Cardiac muscle cell (in vitro differentiated cells and primary cell): ENCODE measurements around the gene EML6. TPM values are rescaled to one million over a fixed set of nuclear protein-coding genes. Genes with fewer than 3 reads are reported as not detected.

Experiments
- DNase-seq, 2 donors: peaks; one replicate each; pipeline versions ENCODE4 v3.0.0 to v3.0.0-alpha.2; 2010 to 2017; ENCODE audit warnings: low read depth in 1 of 2, low spot score in 1 of 2
- H3K27ac ChIP-seq: fragments of 200-600 bp; sonication (generic); 2 replicates; pipeline ENCODE4 v1.5.1; 2016
- H3K27me3 ChIP-seq: fragments of 200-600 bp; sonication (generic); 2 replicates; pipeline ENCODE4 v1.6.0; 2016; ENCODE audit warnings: control low read depth
- H3K36me3 ChIP-seq: fragments of 200-600 bp; sonication (generic); 2 replicates; pipeline ENCODE4 v1.5.1; 2016; ENCODE audit warnings: control low read depth
- H3K4me1 ChIP-seq: fragments of 200-600 bp; sonication (generic); 2 replicates; pipeline ENCODE4 v1.8.1; 2017; ENCODE audit warnings: low read depth, mild to moderate bottlenecking, mixed run types
- H3K4me3 ChIP-seq: fragments of 200-600 bp; sonication (generic); 2 replicates; pipeline ENCODE4 v1.5.1; 2016; ENCODE audit warnings: mild to moderate bottlenecking
- H3K9me3 ChIP-seq: fragments of 200-600 bp; sonication (generic); 2 replicates; pipeline ENCODE4 v1.5.1; 2017; ENCODE audit warnings: low read depth, mild to moderate bottlenecking, control low read depth
- polyA plus RNA-seq: library from polyadenylated mRNA; unstranded; fragments of >200 nt; fragmentation: Nextera tagmentation; extraction: Ambion mirVana; gene quantifications from 2 replicates; pipeline ENCODE4 v1.2.1, GENCODE V29; 2016
- total RNA-seq: library from RNA; depleted of rRNA; stranded (reverse); fragments of >200 nt; gene quantifications from 2 replicates; pipeline ENCODE4 v1.2.3, GENCODE V29; 2016
- TF ChIP-seq, protein P1 (sequence below): IDR thresholded peaks from 2 replicates; pipeline ENCODE4 v1.5.1; 2012; ENCODE audit warnings: low read depth, mild to moderate bottlenecking, low read length

Gene EML6
- total and polyA plus RNA-seq, 2 experiments from 2014 or later: 0.89 to 1.3 TPM

DNA sequence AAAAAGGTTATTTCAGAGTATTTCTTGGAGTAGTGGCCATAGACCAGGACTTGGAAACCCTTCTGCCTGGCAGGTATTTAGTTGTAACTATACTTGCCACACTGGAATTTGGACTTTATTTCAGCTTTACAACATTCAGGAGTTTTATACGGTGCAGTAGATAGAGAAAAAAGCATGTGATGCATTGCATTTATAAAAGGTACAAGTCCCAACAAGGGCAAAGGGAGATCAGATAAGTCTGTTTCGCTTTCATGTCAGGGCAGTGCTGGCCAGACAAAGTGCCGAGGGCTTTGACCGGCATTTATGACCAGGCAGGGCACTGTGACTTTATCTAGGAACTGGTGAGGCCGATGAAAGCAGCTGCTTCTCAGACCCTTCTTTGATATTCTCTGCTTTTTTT lies 181.4 kb downstream of the EML6 start:
- Histone ChIP-seq H3K27me3 (peaks cover 9% of the 10 kb centered on the region), H3K36me3 (no peaks in the 10 kb centered on the region), H3K27ac (no peak overlapping the region), H3K4me3 (no peak overlapping the region), H3K9me3 (no peaks in the 10 kb centered on the region), H3K4me1 (no peaks in the 10 kb centered on the region)
- TF ChIP-seq, protein P1, sequence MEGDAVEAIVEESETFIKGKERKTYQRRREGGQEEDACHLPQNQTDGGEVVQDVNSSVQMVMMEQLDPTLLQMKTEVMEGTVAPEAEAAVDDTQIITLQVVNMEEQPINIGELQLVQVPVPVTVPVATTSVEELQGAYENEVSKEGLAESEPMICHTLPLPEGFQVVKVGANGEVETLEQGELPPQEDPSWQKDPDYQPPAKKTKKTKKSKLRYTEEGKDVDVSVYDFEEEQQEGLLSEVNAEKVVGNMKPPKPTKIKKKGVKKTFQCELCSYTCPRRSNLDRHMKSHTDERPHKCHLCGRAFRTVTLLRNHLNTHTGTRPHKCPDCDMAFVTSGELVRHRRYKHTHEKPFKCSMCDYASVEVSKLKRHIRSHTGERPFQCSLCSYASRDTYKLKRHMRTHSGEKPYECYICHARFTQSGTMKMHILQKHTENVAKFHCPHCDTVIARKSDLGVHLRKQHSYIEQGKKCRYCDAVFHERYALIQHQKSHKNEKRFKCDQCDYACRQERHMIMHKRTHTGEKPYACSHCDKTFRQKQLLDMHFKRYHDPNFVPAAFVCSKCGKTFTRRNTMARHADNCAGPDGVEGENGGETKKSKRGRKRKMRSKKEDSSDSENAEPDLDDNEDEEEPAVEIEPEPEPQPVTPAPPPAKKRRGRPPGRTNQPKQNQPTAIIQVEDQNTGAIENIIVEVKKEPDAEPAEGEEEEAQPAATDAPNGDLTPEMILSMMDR: no peak
- DNase-seq: no peak

DNA sequence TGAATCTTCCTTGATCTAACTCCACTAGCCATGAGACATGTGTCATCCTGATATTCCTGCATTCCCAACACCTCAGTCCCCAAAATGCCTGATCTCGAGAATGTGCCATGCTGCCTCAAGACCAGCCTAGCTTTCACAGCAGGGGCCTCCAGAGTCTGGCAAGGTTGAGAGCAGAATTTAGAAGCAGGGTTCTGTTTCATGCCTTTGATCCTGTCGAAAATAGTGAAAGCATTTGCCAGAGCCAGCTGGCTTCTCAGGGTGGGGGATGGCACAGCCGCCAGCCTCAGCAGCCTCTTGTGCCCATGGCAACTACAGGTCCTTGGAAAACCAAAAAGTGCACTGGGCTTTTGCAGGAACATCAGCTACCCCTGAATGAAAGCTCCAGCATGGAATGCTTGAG lies 183.3 kb downstream of the EML6 start:
- no peaks in the 10 kb centered on the region for H3K36me3 ChIP-seq
- H3K4me3 ChIP-seq: no peak overlapping the region
- peak in 1 of 2 donors; percentile 13 for DNase-seq
- no peaks in the 10 kb centered on the region for H3K9me3 ChIP-seq
- peaks cover 9% of the 10 kb centered on the region for H3K27me3 ChIP-seq
- TF ChIP-seq, protein P1: no peak
- no peak overlapping the region for H3K27ac ChIP-seq
- no peaks in the 10 kb centered on the region for H3K4me1 ChIP-seq

DNA sequence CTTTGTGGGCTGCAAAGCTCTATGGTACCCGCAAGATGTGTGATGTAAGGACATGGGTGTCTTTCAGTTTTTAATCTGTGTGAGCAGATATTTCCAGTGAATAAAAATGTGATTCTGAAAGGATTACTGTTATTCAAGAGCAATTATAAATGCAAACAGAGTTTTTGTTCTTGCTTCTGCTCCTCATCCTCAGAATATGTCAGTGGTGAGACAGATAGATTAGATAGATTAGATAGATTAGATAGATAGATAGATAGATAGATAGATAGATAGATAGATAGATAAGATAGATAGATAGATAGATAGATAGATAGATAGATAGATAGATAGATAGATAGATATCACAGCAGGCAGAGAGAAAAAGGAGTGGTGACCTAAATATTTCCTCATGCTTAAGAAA lies 184.2 kb downstream of the EML6 start:
- H3K27me3 ChIP-seq: peaks cover 4% of the 10 kb centered on the region
- H3K4me3 ChIP-seq: no peak overlapping the region
- no peak for DNase-seq
- H3K9me3 ChIP-seq: no peaks in the 10 kb centered on the region
- H3K4me1 ChIP-seq: no peaks in the 10 kb centered on the region
- H3K36me3 ChIP-seq: no peaks in the 10 kb centered on the region
- no peak overlapping the region for H3K27ac ChIP-seq
- TF ChIP-seq, protein P1: no peak

DNA sequence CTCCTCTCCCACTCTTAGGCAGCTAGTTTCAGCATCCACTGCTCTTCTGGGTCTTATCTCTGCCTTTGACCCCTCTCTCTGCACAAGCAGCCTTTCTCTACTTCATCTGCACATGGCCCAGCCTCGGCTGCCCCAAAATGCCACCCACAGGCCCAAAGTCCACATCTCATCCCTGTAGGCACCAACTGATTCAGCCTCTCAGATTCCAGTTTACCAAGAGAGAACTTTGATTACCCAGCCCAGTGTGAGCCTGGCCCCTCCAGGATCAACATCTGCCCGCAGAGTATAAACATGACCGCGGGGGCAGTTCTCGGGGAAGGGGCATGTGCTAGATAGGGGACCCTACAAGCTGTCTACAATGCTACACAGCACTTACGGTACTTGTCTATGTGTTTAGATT lies 185.1 kb downstream of the EML6 start:
- TF ChIP-seq, protein P1: no peak
- Histone ChIP-seq H3K9me3 (no peaks in the 10 kb centered on the region), H3K27ac (no peak overlapping the region), H3K36me3 (no peaks in the 10 kb centered on the region), H3K4me1 (no peaks in the 10 kb centered on the region), H3K27me3 (no peaks in the 10 kb centered on the region), H3K4me3 (no peak overlapping the region)
- no peak for DNase-seq

DNA sequence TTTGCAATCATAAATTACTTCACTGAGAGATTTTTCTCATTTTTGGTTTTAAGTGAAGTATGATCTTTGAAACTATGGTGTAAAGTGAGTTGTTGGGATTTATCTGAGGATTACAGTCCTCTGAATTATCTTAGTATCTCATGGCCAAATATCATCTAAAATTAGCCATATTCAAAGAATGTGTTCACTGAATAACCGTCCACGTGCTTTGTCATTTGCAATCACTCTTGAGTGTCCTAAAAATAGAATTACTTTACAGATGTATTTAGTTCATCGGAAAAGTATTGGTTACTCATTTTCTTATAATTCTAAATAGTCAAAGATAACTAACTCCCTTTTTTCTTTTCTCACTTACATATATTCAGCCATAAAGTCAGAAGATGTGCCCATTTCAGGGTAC lies 185.5 kb downstream of the EML6 start:
- H3K9me3 ChIP-seq: no peaks in the 10 kb centered on the region
- H3K36me3 ChIP-seq: no peaks in the 10 kb centered on the region
- no peak overlapping the region for H3K27ac ChIP-seq
- H3K4me3 ChIP-seq: no peak overlapping the region
- TF ChIP-seq, protein P1: no peak
- DNase-seq: no peak
- H3K27me3 ChIP-seq: no peaks in the 10 kb centered on the region
- no peaks in the 10 kb centered on the region for H3K4me1 ChIP-seq

DNA sequence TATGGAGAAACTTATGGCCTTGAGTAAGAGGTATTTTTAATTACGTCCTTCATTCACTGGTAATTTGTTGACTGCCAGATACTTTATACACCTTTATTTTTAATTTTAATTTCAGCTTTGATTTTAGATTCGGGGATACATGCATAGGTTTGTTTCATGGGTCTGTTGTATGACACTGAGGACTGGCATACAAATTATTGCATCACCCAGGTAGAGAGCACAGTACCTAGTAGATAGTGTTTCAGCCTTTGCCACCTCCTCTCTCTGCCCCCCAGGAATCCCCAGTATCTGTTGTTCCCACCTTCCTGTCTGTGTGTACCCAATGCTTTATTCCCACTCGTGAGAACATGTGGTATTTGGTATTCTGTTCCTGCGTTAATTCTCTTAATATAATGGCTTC lies 188.8 kb downstream of the EML6 start:
- H3K4me1 ChIP-seq: no peaks in the 10 kb centered on the region
- no peak for DNase-seq
- H3K9me3 ChIP-seq: no peaks in the 10 kb centered on the region
- TF ChIP-seq, protein P1: no peak
- H3K36me3 ChIP-seq: no peaks in the 10 kb centered on the region
- H3K27ac ChIP-seq: no peak overlapping the region
- no peak overlapping the region for H3K4me3 ChIP-seq
- no peaks in the 10 kb centered on the region for H3K27me3 ChIP-seq
